Upper lobe of right lung (tissue), 1 donor: ENCODE measurements around the gene HDAC9. TPM values are rescaled to one million over a fixed set of nuclear protein-coding genes. Genes with fewer than 3 reads are reported as not detected.

Experiments
- ATAC-seq: fragments of 200-7000 bp; cut with Tn5 transposase; one replicate; pipeline ENCODE4 v1.9.1; 2020; ENCODE audit warnings: mild to moderate bottlenecking, moderate library complexity
- DNase-seq: peaks from one replicate; pipeline ENCODE4 v3.0.0-alpha.2; 2020
- H3K27ac ChIP-seq: fragments of 200-600 bp; one replicate; pipeline ENCODE4 v1.8.0; 2022
- H3K27me3 ChIP-seq: fragments of 200-600 bp; one replicate; pipeline ENCODE4 v1.8.0; 2022; ENCODE audit warnings: mild to moderate bottlenecking
- H3K36me3 ChIP-seq: fragments of 200-600 bp; one replicate; pipeline ENCODE4 v1.8.0; 2022
- H3K4me1 ChIP-seq: fragments of 200-600 bp; one replicate; pipeline ENCODE4 v1.8.0; 2022
- H3K4me3 ChIP-seq: fragments of 200-600 bp; one replicate; pipeline ENCODE4 v1.8.0; 2022; ENCODE audit warnings: mild to moderate bottlenecking
- H3K9me3 ChIP-seq: fragments of 200-600 bp; one replicate; pipeline ENCODE4 v1.8.0; 2022
- intact Hi-C: fragments of 100-400 bp; cut with DNase I; formaldehyde crosslinking; loops from one replicate; pipeline ENCODE4 v1.11.0; 2022
- total RNA-seq: library from RNA; stranded (reverse); fragmentation: NEBNext Ultra II Directional; extraction: Animal tissue kit (Norgen Biotek cat#: 25700); gene quantifications from one replicate; pipeline ENCODE4 v1.2.1, GENCODE V29; 2021
- TF ChIP-seq, protein P1 (sequence below): fragments of 200-600 bp; IDR thresholded peaks from one replicate; pipeline ENCODE4 v1.8.0; 2022; ENCODE audit warnings: antibody characterized with exemption
- donor health status: DM: no; HTN: yes; CAD: no; lungs with severe emphysema.

The HDAC9 gene
- total RNA-seq, 1 donor from 2014 or later = 52.4 TPM

DNA sequence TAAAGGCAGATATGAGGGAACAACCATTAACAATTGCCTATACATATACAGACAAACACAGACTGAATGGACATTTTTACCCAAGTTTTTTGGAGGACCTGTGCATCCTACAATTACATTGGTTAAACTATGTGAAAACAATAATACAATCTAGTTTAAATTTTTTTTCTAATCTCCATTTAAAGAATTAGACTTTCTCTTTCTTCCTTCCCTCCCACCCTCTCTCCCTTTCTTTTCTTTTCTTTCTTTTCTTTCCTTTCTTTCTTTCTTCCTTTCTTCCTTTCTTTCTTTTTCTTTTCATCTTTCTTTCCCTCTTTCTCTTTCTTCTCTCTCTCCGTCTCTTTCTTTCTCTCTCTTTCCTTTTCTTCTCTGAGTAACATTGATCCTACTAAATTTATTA, 183.7 kb downstream of the HDAC9 start:
- no peak for ATAC-seq
- Histone ChIP-seq H3K27ac (no peak overlapping the region), H3K4me1 (no peaks in the 10 kb centered on the region), H3K4me3 (no peak overlapping the region), H3K36me3 (no peaks in the 10 kb centered on the region), H3K27me3 (no peaks in the 10 kb centered on the region), H3K9me3 (no peaks in the 10 kb centered on the region)
- no peak for DNase-seq
- TF ChIP-seq, protein P1, sequence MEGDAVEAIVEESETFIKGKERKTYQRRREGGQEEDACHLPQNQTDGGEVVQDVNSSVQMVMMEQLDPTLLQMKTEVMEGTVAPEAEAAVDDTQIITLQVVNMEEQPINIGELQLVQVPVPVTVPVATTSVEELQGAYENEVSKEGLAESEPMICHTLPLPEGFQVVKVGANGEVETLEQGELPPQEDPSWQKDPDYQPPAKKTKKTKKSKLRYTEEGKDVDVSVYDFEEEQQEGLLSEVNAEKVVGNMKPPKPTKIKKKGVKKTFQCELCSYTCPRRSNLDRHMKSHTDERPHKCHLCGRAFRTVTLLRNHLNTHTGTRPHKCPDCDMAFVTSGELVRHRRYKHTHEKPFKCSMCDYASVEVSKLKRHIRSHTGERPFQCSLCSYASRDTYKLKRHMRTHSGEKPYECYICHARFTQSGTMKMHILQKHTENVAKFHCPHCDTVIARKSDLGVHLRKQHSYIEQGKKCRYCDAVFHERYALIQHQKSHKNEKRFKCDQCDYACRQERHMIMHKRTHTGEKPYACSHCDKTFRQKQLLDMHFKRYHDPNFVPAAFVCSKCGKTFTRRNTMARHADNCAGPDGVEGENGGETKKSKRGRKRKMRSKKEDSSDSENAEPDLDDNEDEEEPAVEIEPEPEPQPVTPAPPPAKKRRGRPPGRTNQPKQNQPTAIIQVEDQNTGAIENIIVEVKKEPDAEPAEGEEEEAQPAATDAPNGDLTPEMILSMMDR = no peak
- intact Hi-C loops = no loop called here

DNA sequence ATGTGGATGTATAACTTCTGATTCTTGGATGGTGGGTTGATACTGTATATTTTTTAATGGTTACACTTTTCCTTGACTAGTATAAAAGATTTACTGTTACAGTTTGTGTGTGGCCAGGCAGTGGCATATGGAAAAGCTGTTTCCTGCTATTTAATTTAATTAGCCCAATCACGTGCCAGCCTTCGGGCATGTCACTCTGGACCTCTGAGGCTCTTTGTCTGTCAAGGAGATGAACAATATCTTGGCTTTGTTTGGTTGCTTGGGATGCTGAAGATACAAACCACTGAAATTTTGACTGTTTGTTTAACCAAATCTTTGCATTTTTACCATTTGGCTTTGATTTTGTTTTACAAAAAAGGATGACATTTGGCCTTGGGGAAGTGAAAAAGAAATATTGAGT, 185.0 kb downstream of the HDAC9 start:
- intact Hi-C loops = no loop called here
- Histone ChIP-seq H3K4me3 (no peak overlapping the region), H3K9me3 (no peaks in the 10 kb centered on the region), H3K36me3 (no peaks in the 10 kb centered on the region), H3K4me1 (no peaks in the 10 kb centered on the region), H3K27me3 (no peaks in the 10 kb centered on the region), H3K27ac (no peak overlapping the region)
- DNase-seq (no peak), ATAC-seq (no peak)
- TF ChIP-seq, protein P1 = no peak

DNA sequence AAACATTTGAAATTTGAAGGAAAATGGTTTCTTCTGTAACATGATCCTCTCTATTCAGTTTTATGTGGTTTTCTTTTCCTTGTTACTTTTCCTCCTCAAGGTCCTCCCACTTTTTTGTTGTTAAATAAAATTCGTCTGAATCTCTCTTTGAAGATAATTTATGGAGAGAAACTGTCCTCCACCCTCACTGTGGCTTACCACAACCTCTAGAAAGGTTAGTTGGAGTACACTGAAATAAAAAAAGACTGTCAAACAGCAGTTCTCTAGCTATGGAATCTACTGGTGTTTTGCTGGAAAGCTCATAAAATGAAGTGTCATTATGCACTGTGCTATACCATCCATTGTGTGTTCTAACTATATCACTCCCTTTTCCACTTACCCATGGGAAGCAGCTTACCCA, 189.4 kb downstream of the HDAC9 start:
- Histone ChIP-seq H3K4me1 (no peaks in the 10 kb centered on the region), H3K4me3 (no peak overlapping the region), H3K27me3 (no peaks in the 10 kb centered on the region), H3K27ac (no peak overlapping the region), H3K9me3 (no peaks in the 10 kb centered on the region), H3K36me3 (no peaks in the 10 kb centered on the region)
- ATAC-seq (no peak), DNase-seq (no peak)
- TF ChIP-seq, protein P1 = no peak
- intact Hi-C loops = no loop called here

DNA sequence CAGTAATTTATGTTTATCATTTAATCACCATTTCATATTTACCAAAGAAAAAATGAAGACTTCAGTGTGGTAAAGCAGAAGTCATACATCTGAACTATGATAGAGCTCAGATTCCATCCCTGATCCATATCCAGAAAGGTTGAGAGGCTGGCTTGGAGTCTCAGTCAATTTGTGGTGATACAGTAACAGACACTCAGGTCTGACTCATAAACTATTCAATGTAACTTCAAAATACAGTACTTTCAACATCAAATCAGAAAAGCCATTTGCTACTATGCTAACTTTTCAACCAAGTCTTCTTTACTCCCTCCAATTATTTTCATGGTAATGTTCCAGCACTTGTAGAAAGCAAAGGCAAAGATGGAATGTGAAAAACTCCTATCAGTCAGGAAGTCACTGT, 190.4 kb downstream of the HDAC9 start:
- TF ChIP-seq, protein P1 = no peak
- no peak overlapping the region for H3K27ac ChIP-seq
- no peaks in the 10 kb centered on the region for H3K9me3 ChIP-seq
- H3K36me3 ChIP-seq = no peaks in the 10 kb centered on the region
- ATAC-seq (no peak), DNase-seq (no peak)
- intact Hi-C loops = no loop called here
- H3K4me1 ChIP-seq = no peaks in the 10 kb centered on the region
- no peak overlapping the region for H3K4me3 ChIP-seq
- H3K27me3 ChIP-seq = no peaks in the 10 kb centered on the region

DNA sequence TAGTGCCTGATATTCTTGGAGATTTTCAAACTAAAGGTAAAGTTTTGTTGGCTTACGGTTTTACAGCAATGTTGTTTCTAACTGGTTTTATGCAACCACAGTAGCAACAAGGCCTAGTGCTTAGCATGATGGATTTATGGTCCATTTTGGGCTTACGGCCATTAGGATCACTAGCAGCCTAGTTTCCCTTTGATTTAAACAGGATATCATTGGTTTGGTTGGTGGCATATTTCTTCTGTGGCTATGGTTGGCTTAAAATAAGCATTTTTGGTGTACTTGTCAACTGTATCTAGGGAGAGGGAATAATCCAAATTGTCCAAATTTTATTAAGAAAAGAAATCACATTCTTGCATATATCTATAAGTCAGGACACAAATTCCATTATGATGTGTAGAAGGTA, 194.0 kb downstream of the HDAC9 start:
- intact Hi-C loops = no loop called here
- H3K4me3 ChIP-seq = no peak overlapping the region
- no peaks in the 10 kb centered on the region for H3K27me3 ChIP-seq
- H3K27ac ChIP-seq = no peak overlapping the region
- no peaks in the 10 kb centered on the region for H3K36me3 ChIP-seq
- TF ChIP-seq, protein P1 = no peak
- DNase-seq (no peak), ATAC-seq (no peak)
- H3K4me1 ChIP-seq = no peaks in the 10 kb centered on the region
- no peaks in the 10 kb centered on the region for H3K9me3 ChIP-seq

DNA sequence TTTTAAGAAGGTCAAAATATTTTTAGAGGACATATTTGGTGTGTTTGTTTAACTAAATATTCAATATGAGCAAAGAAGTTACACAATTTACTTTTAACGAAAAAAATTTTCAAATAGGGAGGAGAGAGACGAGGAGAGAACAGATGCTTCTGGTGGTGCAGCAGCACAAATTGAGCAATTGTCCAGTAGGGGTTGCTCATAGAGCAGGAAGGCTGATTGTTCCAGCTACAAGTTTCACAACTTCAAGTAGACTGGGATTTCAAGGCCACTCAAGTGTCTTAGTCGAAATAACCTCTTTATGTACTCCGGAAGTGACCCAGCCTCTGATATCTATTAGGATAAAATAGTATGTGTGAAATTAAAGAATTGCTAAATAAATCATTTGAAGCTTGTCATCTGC, 197.9 kb downstream of the HDAC9 start:
- DNase-seq (no peak), ATAC-seq (peak; percentile 82)
- H3K4me1 ChIP-seq = no peaks in the 10 kb centered on the region
- intact Hi-C loops = no loop called here
- no peak overlapping the region for H3K27ac ChIP-seq
- H3K36me3 ChIP-seq = no peaks in the 10 kb centered on the region
- no peaks in the 10 kb centered on the region for H3K27me3 ChIP-seq
- TF ChIP-seq, protein P1 = peak; percentile 53
- H3K4me3 ChIP-seq = no peak overlapping the region
- no peaks in the 10 kb centered on the region for H3K9me3 ChIP-seq
